Panc1 (cell line): ENCODE data around the gene HNRNPLL.

Experiments used
- CTCF ChIP-seq: fragments of 450-650 bp; IDR thresholded peaks from 2 replicates; pipeline ENCODE4 v1.5.1; 2017; ENCODE audit warnings: mild to moderate bottlenecking
- REST ChIP-seq, 2 experiments: IDR thresholded peaks; 2 replicates each; pipeline ENCODE4 v1.6.1; 2011 to 2012; ENCODE audit warnings: low read depth in 2 of 2, control low read depth in 1 of 2, low read length in 1 of 2, mild to moderate bottlenecking in 1 of 2, moderate library complexity in 1 of 2; ENCODE audit not compliant: insufficient read depth in 1 of 2

GRCh38 chr2:38516526-38516925, 86.2 kb downstream of the HNRNPLL start:
- TF ChIP-seq REST (IDR thresholded peaks at IDR 0.05; ENCODE audit: insufficient read depth in 1 of 2, low read depth in 2 of 2, low read length in 1 of 2) (no peak), CTCF (no peak)
